ENCODE results near the gene ALDH6A1.

The ALDH6A1 gene

DNA sequence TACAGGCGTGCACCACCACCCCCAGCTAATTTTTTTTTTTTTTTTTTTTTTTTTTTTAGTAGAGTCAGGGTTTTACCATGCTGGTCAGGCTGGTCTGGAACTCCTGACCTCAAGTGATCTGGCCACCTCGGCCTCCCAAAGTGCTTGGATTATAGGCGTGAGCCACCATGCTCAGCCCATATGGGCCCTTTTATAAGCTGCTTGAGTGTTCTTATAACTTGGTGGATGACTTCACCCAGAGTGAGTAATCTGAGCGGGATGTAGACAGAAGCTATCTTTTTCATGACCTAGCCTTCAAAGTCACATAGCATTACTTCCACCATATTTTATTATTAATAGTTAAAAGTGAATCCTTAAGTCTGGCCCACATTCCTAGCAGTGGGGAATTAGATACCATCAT is 48.7 kb downstream of the ALDH6A1 start:
- DNase-seq (ENCODE audit: low read depth): peak; percentile 77
- no peak overlapping the region for H3K4me3 ChIP-seq (ENCODE audit: control insufficient read depth, low read depth, low read length)
- no peak for TF ChIP-seq CTCF (conservative IDR thresholded peaks at IDR 0.05; ENCODE audit: control insufficient read depth, insufficient read depth, low read depth, low read length)

DNA sequence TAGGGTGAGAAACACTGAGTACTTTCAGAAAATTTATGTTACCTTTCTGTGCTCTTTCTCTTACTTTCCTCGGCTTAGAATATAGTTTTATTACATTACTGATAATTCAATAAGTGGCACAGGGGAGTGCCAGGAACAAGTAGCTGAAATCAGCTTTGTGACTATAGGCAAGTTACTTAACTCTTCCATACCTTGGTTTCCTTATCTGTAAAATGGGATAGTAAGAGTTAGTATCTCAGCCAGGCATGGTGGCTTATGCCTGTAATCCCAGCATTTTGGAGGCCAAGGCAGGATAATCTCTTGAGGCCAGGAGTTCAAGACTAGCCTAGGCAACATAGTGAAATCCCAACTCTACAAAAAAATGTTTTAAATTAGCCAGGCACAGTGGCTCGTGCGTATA is 49.7 kb downstream of the ALDH6A1 start:
- no peak for DNase-seq (ENCODE audit: low read depth)
- TF ChIP-seq CTCF (conservative IDR thresholded peaks at IDR 0.05; ENCODE audit: control insufficient read depth, insufficient read depth, low read depth, low read length): no peak
- no peak overlapping the region for H3K4me3 ChIP-seq (ENCODE audit: control insufficient read depth, low read depth, low read length)

GRCh38 chr14:74029136-74029535 is 55.1 kb downstream of the ALDH6A1 start:
- TF ChIP-seq CTCF (conservative IDR thresholded peaks at IDR 0.05; ENCODE audit: control insufficient read depth, insufficient read depth, low read depth, low read length): no peak
- no peak for DNase-seq (ENCODE audit: low read depth)

DNA sequence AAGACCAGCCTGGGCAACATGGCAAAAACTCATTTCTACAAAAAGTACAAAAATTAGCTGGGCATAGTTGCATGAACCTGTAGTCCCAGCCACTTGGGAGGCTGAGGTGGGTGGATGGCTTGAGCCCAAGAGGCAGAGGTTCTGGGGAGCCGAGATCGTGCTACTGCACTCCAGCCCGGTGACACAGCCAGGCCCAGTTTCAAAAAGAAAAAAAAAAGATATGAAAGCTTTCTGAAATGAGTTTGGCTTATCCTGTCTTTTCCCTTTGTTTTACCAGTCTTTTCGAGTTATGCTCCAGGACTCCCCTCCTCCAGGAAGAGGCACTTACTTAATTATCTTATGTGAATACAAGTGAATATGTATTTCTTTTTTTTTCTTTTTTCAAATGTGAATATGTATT is 61.9 kb downstream of the ALDH6A1 start:
- H3K4me3 ChIP-seq (ENCODE audit: control insufficient read depth, low read depth, low read length): no peak overlapping the region
- no peak for TF ChIP-seq CTCF (conservative IDR thresholded peaks at IDR 0.05; ENCODE audit: control insufficient read depth, insufficient read depth, low read depth, low read length)
- no peak for DNase-seq (ENCODE audit: low read depth)

More at GRCh38 chr14:74029136-74029535, 55.1 kb downstream of the ALDH6A1 start:
- H3K4me3 ChIP-seq (ENCODE audit: control insufficient read depth, low read depth, low read length): no peak overlapping the region

GRCh38 chr14:74019408-74020137 is 64.7 kb downstream of the ALDH6A1 start:
- no peak for TF ChIP-seq CTCF (conservative IDR thresholded peaks at IDR 0.05; ENCODE audit: control insufficient read depth, insufficient read depth, low read depth, low read length)
- peak overlapping the region; percentile 84 for H3K4me3 ChIP-seq (ENCODE audit: control insufficient read depth, low read depth, low read length)
- peak; percentile 61 for DNase-seq (ENCODE audit: low read depth)

- DNase-seq (ENCODE audit: low read depth): peak; percentile 80
- H3K4me3 ChIP-seq (ENCODE audit: control insufficient read depth, low read depth, low read length): peak within 1 kb of the TSS; percentile 88
- TF ChIP-seq CTCF (conservative IDR thresholded peaks at IDR 0.05; ENCODE audit: control insufficient read depth, insufficient read depth, low read depth, low read length): no peak
These were observed 65.5 kb downstream of the ALDH6A1 start, which contains the start of the genes BBOF1 and ENTPD5 for GRCh38 chr14:74018586-74019407. Gene BBOF1, plus strand, starts transcription at chr14:74019349. Its CDS starts 130 bp downstream, at chr14:74019479. Gene ENTPD5, minus strand, starts transcription at chr14:74019288. Its CDS starts 31,186 bp downstream, at chr14:73988102.

Measured in fibroblast of mammary gland (primary cell).